Measurements from ENCODE around the gene FTCDNL1.

Gene FTCDNL1

DNA sequence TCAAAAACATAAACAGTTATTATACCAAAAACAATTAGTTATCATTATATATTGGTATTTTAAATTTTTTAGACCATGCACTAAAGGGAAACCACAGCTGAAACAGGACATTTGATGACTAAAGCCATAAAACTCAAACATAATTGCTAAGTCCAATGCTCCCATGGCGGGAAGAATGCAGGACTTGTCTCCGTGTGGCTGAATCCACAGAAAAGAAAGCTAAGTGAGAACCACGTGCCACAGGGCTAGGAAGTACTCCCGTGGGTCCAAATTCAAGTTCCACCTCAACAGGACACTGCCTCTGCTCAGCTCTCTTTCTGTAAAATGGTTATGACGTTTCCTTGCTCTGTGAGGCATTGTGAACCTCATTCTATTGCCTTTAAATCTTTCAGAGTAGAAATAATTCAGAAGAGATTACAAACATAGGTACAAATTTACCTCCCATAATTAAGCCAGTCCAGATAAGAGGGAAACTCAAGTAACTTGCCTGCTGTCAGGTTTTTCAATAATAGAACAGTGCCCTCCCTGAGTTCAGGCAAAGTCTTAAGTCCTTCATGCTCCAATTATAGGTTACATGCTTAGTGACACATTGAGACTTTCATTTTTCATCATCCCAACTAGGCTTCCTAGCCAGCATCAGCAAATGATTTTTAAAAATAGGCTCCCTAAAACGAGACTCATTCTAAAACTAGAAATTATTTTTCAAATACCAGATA is 36.7 kb downstream of the FTCDNL1 start:
- in situ Hi-C loops (cut with MboI; ENCODE audit: low sequenced_read_pairs, unreplicated experiment), result no loop called here
- TF ChIP-seq, protein P1, sequence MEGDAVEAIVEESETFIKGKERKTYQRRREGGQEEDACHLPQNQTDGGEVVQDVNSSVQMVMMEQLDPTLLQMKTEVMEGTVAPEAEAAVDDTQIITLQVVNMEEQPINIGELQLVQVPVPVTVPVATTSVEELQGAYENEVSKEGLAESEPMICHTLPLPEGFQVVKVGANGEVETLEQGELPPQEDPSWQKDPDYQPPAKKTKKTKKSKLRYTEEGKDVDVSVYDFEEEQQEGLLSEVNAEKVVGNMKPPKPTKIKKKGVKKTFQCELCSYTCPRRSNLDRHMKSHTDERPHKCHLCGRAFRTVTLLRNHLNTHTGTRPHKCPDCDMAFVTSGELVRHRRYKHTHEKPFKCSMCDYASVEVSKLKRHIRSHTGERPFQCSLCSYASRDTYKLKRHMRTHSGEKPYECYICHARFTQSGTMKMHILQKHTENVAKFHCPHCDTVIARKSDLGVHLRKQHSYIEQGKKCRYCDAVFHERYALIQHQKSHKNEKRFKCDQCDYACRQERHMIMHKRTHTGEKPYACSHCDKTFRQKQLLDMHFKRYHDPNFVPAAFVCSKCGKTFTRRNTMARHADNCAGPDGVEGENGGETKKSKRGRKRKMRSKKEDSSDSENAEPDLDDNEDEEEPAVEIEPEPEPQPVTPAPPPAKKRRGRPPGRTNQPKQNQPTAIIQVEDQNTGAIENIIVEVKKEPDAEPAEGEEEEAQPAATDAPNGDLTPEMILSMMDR (IDR thresholded peaks at IDR 0.05; ENCODE audit: borderline replicate concordance, control extremely low read depth, extremely low read depth, insufficient read depth, missing control alignments), result no peak
- no peak for DNase-seq (ENCODE audit: low spot score)

DNA sequence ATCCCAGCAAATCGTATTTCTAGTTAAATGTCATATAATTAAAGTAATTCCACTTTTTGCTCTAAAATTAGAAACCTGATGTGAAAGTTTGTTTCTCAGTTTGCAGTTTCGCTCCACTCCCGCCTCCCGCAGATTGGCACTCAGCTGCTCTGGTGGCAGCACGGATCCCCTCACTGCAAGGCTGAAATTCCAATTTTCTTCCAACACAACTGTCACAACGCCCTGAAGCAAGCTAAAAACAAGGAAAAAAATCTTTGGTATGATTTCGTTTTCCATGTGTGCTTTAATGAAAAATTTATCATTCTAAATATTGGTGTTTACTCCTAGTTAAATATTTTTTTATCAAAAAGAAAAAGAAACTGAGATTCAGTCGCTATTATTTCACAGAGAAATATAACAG is 38.5 kb downstream of the FTCDNL1 start:
- in situ Hi-C loops (cut with MboI; ENCODE audit: low sequenced_read_pairs, unreplicated experiment), result no loop called here
- DNase-seq (ENCODE audit: low spot score), result no peak
- TF ChIP-seq, protein P1 (IDR thresholded peaks at IDR 0.05; ENCODE audit: borderline replicate concordance, control extremely low read depth, extremely low read depth, insufficient read depth, missing control alignments), result no peak

DNA sequence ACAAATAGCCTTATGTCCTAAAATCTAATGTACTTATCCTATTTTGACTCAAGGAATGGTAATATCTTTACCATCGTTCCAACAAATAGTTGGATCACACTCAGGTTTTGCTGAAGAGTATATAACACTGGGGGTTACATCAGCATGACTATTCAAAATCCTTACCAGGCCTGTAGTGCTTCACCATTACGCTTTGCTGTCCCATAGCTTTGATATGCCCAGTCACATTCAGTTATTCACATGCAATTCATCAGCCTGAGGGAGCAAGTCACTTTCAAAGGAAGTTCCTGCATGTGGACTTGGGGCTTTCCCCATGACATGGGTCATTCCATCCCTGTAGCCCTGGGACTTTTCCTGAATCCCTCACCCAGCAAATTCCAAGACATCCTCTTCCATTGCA is 39.6 kb downstream of the FTCDNL1 start:
- TF ChIP-seq, protein P1 (IDR thresholded peaks at IDR 0.05; ENCODE audit: borderline replicate concordance, control extremely low read depth, extremely low read depth, insufficient read depth, missing control alignments), result no peak
- no peak for DNase-seq (ENCODE audit: low spot score)
- in situ Hi-C loops (cut with MboI; ENCODE audit: low sequenced_read_pairs, unreplicated experiment), result no loop called here

DNA sequence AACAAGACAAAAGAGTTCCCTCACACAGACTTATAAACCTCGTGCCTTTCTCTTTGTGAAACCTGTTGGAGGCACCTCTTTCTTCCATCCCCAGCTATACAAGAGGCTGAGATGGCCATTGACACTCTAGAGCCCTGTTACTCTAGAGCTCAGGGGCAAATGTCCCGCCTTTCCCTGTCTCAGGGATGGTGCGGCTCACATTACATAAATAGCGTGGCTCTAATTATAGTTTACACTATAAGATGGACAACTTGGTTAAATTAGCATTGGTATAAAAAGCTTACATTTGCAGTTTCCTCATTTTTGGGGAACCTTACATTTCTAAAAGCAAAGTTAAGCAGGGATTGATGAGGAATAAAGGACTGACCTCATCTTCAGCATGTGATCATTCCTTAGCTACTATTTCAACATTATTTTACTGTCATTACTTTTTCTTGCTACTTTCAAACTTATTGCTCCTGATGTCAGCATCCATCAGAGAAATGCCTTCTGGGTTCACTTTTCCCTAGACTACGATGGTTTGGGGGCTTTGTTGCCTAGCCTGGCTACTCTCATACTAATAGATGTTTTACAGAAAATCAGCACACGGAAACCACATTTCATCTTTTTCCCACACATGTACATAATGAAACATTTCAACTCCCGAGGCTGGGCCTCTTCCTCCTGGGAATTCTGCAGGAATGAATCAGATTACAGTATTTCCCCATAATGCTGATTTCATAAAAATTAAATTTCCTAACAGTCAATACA is 40.4 kb downstream of the FTCDNL1 start:
- no peak for DNase-seq (ENCODE audit: low spot score)
- TF ChIP-seq, protein P1 (IDR thresholded peaks at IDR 0.05; ENCODE audit: borderline replicate concordance, control extremely low read depth, extremely low read depth, insufficient read depth, missing control alignments), result no peak
- in situ Hi-C loops (cut with MboI; ENCODE audit: low sequenced_read_pairs, unreplicated experiment), result no loop called here

DNA sequence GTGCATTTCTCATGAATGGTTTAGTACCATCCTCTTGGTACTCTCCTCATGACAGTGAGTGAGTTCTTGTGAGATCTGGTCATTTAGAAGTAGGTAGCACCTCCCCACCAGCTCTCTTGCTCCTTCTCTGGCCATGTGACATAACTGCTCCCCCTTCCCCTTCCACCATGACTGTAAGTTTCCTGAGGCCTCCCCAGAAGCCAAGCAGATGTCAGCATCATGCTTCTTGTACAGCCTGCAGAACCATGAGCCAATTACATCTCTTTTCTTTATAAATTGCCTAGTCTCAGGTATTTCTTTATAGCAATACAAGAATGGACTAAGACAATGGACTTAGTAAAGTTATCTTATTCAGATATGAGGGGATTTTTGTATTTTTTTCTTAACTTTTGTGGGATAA is 43.0 kb downstream of the FTCDNL1 start:
- in situ Hi-C loops (cut with MboI; ENCODE audit: low sequenced_read_pairs, unreplicated experiment), result no loop called here
- TF ChIP-seq, protein P1 (IDR thresholded peaks at IDR 0.05; ENCODE audit: borderline replicate concordance, control extremely low read depth, extremely low read depth, insufficient read depth, missing control alignments), result no peak
- DNase-seq (ENCODE audit: low spot score), result no peak

DNA sequence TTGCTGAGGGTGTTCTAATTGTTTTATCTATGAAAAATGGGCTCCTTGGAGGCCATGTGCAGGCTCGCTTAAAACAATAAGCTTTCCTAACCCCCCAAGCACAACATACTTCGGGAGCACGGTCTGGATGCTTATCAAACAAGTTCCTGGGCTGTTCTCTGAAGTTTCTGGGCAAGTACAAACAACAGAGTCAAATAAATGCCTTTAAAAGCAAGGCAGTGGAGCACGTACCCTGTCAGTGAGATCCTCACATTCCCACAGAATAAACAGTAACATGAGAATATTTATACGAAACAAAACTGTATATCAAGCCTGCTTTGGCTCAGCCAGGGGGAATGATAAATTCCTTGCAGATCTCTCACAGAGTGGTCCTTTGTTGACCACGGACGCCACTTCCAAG is 44.8 kb downstream of the FTCDNL1 start:
- TF ChIP-seq, protein P1 (IDR thresholded peaks at IDR 0.05; ENCODE audit: borderline replicate concordance, control extremely low read depth, extremely low read depth, insufficient read depth, missing control alignments), result no peak
- in situ Hi-C loops (cut with MboI; ENCODE audit: low sequenced_read_pairs, unreplicated experiment), result no loop called here
- no peak for DNase-seq (ENCODE audit: low spot score)
